Parathyroid adenoma (tissue), 2 donors: ENCODE measurements around the gene TOMT.

ENCODE experiments used
- H2AFZ ChIP-seq: fragments of 300-600 bp; sonication (generic); one replicate; pipeline ENCODE4 v1.7.0; 2017; ENCODE audit warnings: antibody characterized with exemption, mild to moderate bottlenecking
- H3K27ac ChIP-seq: fragments of 300-600 bp; sonication (generic); one replicate; pipeline ENCODE4 v1.7.0; 2017
- H3K27me3 ChIP-seq: fragments of 300-600 bp; sonication (generic); one replicate; pipeline ENCODE4 v1.7.0; 2017; ENCODE audit warnings: low read length; ENCODE audit not compliant: control insufficient read depth, insufficient read depth
- H3K36me3 ChIP-seq: fragments of 300-600 bp; sonication (generic); one replicate; pipeline ENCODE4 v1.7.0; 2017; ENCODE audit warnings: low read length; ENCODE audit not compliant: control insufficient read depth, insufficient read depth
- H3K4me1 ChIP-seq: fragments of 300-600 bp; sonication (generic); one replicate; pipeline ENCODE4 v1.7.0; 2017; ENCODE audit warnings: control low read depth
- H3K4me2 ChIP-seq: fragments of 300-600 bp; sonication (generic); one replicate; pipeline ENCODE4 v1.7.0; 2017; ENCODE audit warnings: low read length
- H3K4me3 ChIP-seq: fragments of 300-600 bp; sonication (generic); one replicate; pipeline ENCODE4 v1.7.0; 2017; ENCODE audit warnings: low read depth, low read length
- H3K79me2 ChIP-seq: fragments of 300-600 bp; sonication (generic); one replicate; pipeline ENCODE4 v1.7.0; 2017; ENCODE audit warnings: control low read depth
- H3K9ac ChIP-seq: fragments of 300-600 bp; sonication (generic); one replicate; pipeline ENCODE4 v1.7.0; 2017; ENCODE audit warnings: mild to moderate bottlenecking
- H3K9me3 ChIP-seq: fragments of 300-600 bp; sonication (generic); one replicate; pipeline ENCODE4 v1.7.0; 2017; ENCODE audit warnings: low read length; ENCODE audit not compliant: control insufficient read depth
- TF ChIP-seq, protein P1 (sequence below): fragments of 300-600 bp; sonication (generic); IDR thresholded peaks from one replicate; pipeline ENCODE4 v1.7.0; 2017; ENCODE audit warnings: antibody characterized with exemption, mild to moderate bottlenecking
- donor health status: primary hyperparathyroidism.

The TOMT gene

DNA sequence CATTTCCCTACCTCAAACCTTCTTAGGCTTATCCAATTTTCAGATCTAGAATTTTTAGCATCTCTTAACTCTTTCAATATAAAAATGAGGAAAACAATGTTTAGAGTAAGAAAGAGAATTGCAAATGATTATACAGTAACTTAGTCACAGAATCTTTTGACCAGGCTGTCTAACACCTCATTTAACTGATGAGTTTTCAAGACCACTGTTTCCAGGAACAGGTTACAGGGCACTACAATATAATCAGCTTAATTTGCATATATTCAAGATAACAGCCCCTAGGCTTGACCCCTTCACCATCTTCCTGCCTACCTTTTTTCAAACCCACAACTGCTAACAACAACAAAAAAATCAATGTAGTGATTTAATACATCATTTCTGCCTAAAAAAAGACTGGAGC lies 38.0 kb upstream of the TOMT start:
- H3K36me3 ChIP-seq = no peaks in the 10 kb centered on the region
- H3K9me3 ChIP-seq = no peaks in the 10 kb centered on the region
- no peak overlapping the region for H3K9ac ChIP-seq
- no peaks in the 10 kb centered on the region for H3K27me3 ChIP-seq
- no peak overlapping the region for H3K4me2 ChIP-seq
- H3K4me1 ChIP-seq = peaks cover 16% of the 10 kb centered on the region
- H3K27ac ChIP-seq = no peak overlapping the region
- H3K79me2 ChIP-seq = peaks cover 13% of the 10 kb centered on the region
- H2AFZ ChIP-seq = no peak overlapping the region
- no peak overlapping the region for H3K4me3 ChIP-seq
- TF ChIP-seq, protein P1, sequence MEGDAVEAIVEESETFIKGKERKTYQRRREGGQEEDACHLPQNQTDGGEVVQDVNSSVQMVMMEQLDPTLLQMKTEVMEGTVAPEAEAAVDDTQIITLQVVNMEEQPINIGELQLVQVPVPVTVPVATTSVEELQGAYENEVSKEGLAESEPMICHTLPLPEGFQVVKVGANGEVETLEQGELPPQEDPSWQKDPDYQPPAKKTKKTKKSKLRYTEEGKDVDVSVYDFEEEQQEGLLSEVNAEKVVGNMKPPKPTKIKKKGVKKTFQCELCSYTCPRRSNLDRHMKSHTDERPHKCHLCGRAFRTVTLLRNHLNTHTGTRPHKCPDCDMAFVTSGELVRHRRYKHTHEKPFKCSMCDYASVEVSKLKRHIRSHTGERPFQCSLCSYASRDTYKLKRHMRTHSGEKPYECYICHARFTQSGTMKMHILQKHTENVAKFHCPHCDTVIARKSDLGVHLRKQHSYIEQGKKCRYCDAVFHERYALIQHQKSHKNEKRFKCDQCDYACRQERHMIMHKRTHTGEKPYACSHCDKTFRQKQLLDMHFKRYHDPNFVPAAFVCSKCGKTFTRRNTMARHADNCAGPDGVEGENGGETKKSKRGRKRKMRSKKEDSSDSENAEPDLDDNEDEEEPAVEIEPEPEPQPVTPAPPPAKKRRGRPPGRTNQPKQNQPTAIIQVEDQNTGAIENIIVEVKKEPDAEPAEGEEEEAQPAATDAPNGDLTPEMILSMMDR = no peak

DNA sequence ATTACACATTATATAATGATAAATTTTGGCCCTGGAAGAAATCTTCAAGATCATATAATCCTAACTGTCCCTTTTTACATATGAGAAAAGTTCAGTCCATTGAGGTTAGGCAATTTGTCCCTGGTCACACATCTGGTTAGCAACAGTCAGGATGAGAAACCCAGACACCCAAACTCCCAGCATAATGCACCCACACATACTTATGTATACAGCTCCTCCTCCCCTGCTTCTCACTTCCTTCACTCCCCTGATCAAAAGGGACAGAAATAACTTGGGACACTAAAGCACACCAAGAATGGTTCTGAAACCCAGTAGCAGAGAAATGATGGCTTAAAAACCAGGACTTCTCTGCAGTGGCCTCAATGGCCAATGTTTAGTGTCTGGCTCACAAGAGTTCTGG lies 36.5 kb upstream of the TOMT start:
- H3K9ac ChIP-seq = no peak overlapping the region
- H2AFZ ChIP-seq = peak overlapping the region; percentile 64
- peak overlapping the region; percentile 84 for H3K27ac ChIP-seq
- peak overlapping the region; percentile 16 for H3K4me3 ChIP-seq
- no peaks in the 10 kb centered on the region for H3K9me3 ChIP-seq
- peaks cover 16% of the 10 kb centered on the region for H3K4me1 ChIP-seq
- peaks cover 8% of the 10 kb centered on the region for H3K79me2 ChIP-seq
- no peaks in the 10 kb centered on the region for H3K27me3 ChIP-seq
- H3K36me3 ChIP-seq = no peaks in the 10 kb centered on the region
- peak overlapping the region; percentile 44 for H3K4me2 ChIP-seq
- TF ChIP-seq, protein P1 = no peak

DNA sequence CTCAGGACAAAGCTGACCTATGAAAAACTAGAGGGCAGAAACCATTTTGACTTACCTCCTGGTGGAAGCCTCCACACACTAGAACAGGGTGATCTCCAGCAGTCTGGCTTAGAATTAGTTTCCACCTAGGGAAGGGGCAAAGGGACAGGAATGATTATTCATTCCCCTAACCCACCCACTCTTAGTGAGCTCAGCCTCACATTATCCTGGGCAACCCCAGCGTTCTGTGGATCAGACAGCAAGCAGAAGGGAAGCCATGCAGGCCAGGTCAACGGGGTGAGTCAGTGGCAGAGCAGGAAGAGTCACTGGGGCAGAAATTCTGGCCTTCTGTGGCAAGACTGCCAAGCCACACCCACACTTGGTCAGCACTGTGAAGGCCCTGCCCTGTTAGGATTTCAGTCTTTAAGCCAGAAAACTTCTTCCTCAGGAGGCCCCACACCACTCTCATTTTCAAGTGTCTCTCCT lies 35.9 kb upstream of the TOMT start:
- no peaks in the 10 kb centered on the region for H3K27me3 ChIP-seq
- H3K79me2 ChIP-seq = peaks cover 8% of the 10 kb centered on the region
- TF ChIP-seq, protein P1 = no peak
- peak overlapping the region; percentile 64 for H2AFZ ChIP-seq
- peak overlapping the region; percentile 84 for H3K27ac ChIP-seq
- peak overlapping the region; percentile 57 for H3K4me2 ChIP-seq
- no peaks in the 10 kb centered on the region for H3K36me3 ChIP-seq
- H3K9ac ChIP-seq = no peak overlapping the region
- no peaks in the 10 kb centered on the region for H3K9me3 ChIP-seq
- peaks cover 16% of the 10 kb centered on the region for H3K4me1 ChIP-seq
- peak overlapping the region; percentile 16 for H3K4me3 ChIP-seq

DNA sequence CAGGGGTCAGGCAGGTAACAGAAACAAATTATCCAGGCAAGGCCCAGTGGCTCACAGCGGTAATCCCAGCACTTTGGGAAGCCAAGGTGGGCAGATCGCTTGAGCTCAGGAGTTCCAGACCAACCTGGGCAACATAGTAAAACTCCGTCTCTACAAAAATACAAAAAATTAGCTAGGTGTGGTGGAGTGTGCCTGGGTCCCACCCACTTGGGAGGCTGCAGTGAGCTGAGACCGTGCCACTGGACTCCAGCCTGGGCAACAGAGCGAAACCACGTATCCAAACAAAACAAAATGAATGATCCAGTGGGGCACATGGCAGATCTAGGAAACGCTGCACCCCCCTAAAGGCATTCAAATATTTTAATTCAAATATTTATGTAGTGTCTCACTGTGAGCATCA lies 35.2 kb upstream of the TOMT start:
- Histone ChIP-seq H3K4me2 (peak overlapping the region; percentile 57), H3K9ac (no peak overlapping the region), H3K4me1 (peaks cover 16% of the 10 kb centered on the region), H3K27me3 (no peaks in the 10 kb centered on the region), H3K36me3 (no peaks in the 10 kb centered on the region), H2AFZ (peak overlapping the region; percentile 31), H3K27ac (peak overlapping the region; percentile 84), H3K4me3 (no peak overlapping the region), H3K79me2 (peaks cover 8% of the 10 kb centered on the region), H3K9me3 (no peaks in the 10 kb centered on the region)
- TF ChIP-seq, protein P1 = no peak

DNA sequence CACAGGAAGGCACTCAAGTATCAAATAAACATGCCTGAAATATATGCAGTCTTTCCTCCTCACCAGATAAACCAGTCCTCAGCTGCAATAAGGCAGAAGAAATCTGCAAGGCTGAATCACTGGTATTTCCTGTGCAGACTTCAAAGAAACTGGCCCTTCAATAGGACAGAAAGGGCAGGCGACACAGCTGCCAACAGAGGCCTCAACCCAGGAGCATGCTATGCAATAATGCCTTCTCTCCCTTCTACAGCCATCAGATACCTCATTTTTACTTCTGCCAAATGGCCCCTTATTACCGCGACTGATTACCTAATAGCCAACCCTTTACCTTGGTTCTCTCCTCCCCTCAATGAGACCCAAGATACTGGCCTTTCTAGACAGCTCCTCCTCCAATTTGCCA lies 33.4 kb upstream of the TOMT start:
- Histone ChIP-seq H3K4me1 (peaks cover 16% of the 10 kb centered on the region), H2AFZ (no peak overlapping the region), H3K36me3 (no peaks in the 10 kb centered on the region), H3K9me3 (no peaks in the 10 kb centered on the region), H3K27me3 (no peaks in the 10 kb centered on the region), H3K4me2 (no peak overlapping the region), H3K4me3 (no peak overlapping the region), H3K9ac (no peak overlapping the region), H3K27ac (peak overlapping the region; percentile 24), H3K79me2 (peaks cover 8% of the 10 kb centered on the region)
- TF ChIP-seq, protein P1 = no peak
